NB4 (cell line): ENCODE results near the gene NDUFV1.
"Not testable (repeated sequence)": the region's sequence is repeated elsewhere in the genome, so short reads cannot be mapped to it uniquely, and the experiment has no call there.

Experiments
- DNase-seq: peaks from one replicate; pipeline ENCODE4 v3.0.0; 2010; ENCODE audit warnings: low read depth
- H3K4me3 ChIP-seq: one replicate; pipeline ENCODE4 v1.5.1; 2011; ENCODE audit warnings: mild to moderate bottlenecking, low read depth, low read length, moderate library complexity
- MYC ChIP-seq: IDR thresholded peaks from 2 replicates; pipeline ENCODE4 v1.6.1; 2011; ENCODE audit warnings: low read depth, low read length
- POLR2A ChIP-seq: IDR thresholded peaks from 2 replicates; pipeline ENCODE4 v1.6.1; 2011; ENCODE audit warnings: mild to moderate bottlenecking; ENCODE audit not compliant: insufficient read length; ENCODE audit errors: extremely low read depth
- TF ChIP-seq, protein P1 (sequence below): IDR thresholded peaks from 2 replicates; pipeline ENCODE4 v1.6.1; 2011; ENCODE audit warnings: low read depth, low read length
- TF ChIP-seq, protein P2 (sequence below): IDR thresholded peaks from one replicate; pipeline ENCODE4 v1.5.1; 2012; ENCODE audit warnings: low read depth, low read length

NDUFV1 gene

DNA sequence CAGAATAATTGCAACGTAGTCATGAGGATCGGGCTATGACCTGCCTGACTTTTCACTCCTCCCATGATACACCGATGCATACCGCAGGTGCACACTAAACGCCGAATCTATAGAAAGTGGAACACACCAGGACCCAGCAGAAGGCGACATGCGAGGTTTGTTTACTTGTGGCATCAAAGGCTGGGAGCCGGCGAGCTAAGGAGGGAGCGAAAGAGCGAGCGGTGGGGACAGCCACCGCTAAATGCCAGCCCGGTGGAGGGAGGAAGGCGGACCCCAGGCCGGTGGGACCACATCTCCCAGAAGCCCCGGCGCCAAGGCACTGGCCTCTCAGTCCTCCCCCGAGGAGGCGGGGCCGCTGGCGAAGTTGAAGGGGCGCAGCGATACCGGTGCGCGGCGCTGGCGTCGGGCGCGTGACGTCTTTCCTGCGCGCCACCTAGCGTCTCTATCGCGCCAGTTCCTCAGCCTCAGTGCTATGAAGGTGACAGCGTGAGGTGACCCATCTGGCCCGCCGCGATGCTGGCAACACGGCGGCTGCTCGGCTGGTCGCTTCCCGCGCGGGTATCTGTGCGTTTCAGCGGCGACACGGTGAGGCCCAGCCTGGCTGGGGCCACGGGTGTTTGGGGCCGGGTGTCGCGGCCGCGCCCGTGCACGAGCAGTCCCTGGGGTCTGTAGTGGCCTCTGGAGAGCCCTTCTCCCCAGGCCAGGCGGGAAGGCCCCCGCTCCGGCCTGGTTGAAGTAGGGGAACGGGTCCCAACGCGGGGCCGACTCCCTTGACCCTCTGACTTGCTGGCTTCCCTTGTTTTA, at the start of gene NDUFV1:
TSS of gene NDUFV1 (plus strand) at position 445 of the 804 bp plus-strand sequence. CDS start at position 514, 69 bp downstream.
- DNase-seq, result peak; percentile 97
- peak within 1 kb of the TSS; percentile 92 for H3K4me3 ChIP-seq
- TF ChIP-seq MYC, result peak; percentile 71
- TF ChIP-seq POLR2A, result peak; percentile 86
- TF ChIP-seq, protein P1, sequence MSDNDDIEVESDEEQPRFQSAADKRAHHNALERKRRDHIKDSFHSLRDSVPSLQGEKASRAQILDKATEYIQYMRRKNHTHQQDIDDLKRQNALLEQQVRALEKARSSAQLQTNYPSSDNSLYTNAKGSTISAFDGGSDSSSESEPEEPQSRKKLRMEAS, result peak; percentile 80
- TF ChIP-seq, protein P2, sequence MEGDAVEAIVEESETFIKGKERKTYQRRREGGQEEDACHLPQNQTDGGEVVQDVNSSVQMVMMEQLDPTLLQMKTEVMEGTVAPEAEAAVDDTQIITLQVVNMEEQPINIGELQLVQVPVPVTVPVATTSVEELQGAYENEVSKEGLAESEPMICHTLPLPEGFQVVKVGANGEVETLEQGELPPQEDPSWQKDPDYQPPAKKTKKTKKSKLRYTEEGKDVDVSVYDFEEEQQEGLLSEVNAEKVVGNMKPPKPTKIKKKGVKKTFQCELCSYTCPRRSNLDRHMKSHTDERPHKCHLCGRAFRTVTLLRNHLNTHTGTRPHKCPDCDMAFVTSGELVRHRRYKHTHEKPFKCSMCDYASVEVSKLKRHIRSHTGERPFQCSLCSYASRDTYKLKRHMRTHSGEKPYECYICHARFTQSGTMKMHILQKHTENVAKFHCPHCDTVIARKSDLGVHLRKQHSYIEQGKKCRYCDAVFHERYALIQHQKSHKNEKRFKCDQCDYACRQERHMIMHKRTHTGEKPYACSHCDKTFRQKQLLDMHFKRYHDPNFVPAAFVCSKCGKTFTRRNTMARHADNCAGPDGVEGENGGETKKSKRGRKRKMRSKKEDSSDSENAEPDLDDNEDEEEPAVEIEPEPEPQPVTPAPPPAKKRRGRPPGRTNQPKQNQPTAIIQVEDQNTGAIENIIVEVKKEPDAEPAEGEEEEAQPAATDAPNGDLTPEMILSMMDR, result peak; percentile 31

DNA sequence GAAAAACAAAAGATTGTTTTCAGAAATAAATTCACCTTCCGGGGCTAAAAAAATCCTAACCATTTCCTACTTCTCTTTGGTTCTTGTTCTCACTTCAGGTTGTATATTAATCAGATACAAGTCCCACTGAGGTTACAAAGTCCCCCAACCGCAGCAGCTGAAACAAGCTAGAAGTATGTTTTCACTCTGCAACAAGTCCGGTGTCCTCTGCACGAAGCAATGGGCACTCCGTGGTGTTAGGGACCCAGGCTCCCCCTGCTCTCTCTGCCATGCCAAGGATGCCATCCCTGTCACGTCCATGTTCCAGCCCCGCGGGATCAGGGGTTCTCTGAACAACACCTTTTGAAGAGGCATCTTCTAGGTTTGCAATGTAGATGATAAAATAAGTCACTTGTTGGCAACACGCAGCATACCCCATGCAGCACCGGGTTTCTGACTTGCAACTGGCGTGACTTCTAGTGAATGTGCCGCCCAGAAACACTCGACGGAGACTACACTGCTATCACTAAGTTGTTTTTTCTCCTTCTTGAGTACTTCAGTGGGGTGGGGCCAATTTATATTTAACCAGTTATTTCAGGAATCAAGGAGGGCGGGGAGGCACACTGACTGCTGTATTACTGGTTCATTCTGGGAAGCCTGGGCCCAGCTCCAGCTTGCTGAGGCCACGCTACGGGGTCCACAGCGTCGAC, 48.5 kb upstream of the NDUFV1 start:
- no peak for DNase-seq
- no peak overlapping the region for H3K4me3 ChIP-seq

DNA sequence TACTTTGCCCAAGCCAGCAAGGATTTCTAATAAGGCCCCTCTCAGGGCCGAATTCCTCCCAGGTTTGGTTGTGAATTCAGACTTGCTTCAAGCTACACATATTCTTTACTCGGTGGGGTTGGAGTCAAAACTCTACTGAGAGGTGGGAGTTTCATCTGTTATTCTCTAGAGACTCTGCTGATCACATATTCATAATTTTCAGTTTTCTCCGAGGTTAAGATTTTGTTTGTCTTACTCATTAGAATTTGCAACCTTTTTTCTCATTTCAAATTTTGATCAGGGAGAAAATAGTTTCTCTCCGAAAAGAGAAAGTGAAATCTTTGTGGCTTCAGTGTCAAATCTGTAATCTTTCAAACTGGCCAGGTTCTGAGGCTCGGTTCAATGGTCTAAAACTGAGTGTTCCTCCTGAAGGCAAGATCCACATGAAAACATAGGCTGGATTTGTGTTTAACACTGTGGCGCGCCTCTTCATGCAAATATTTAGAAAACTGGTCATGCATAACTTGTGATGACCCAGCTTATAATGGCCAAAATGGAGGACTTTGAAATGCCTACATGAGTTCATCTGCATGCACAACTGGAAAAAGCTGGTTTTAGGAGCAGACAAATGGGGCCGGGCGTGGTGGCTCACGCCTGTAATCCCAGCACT, 44.6 kb upstream of the NDUFV1 start:
- no peak for DNase-seq
- no peak overlapping the region for H3K4me3 ChIP-seq
- TF ChIP-seq, protein P2, result no peak
- TF ChIP-seq POLR2A (no peak), MYC (no peak)
- TF ChIP-seq, protein P1, result no peak

More for the DNA sequence above, 48.5 kb upstream of the NDUFV1 start:
- no peak for TF ChIP-seq MYC
- no peak for TF ChIP-seq POLR2A
- TF ChIP-seq, protein P1, result no peak
- TF ChIP-seq, protein P2, result no peak

DNA sequence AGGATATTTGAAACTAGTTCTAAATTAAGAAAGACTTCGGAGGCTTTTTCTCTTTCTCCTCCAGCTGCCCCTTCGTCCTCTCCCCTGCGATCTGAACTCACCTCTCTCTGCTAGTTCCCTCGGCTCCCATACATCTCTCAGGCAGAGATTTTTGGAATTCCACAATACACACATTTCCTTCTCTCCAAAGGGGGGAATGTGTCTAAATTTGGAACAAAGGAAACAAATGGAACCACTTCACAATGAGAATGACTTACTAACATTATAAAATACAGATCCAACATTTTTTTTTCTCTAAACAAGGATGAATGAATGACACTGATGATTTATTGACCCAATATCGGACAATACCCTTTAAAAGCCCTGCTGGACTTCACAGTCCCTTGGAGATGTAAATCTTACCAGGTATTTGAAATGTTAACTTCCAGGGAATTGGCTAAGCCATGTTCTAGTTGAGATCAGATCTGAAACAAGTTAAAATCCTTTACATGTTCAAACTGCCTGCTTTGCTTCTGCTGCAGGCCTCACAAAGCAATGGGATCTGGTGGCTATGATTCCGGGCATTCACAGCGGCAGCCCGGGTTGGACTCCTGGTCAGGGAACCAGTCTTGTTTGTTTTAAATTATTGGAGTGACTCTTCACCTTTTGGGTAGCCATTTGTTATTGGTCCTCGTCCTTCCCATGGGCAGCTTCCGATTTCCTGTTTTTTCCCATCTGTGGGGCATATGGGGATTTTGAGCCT, 43.6 kb upstream of the NDUFV1 start:
- no peak overlapping the region for H3K4me3 ChIP-seq
- TF ChIP-seq MYC (no peak), POLR2A (no peak)
- TF ChIP-seq, protein P1, result no peak
- TF ChIP-seq, protein P2, result no peak
- no peak for DNase-seq

DNA sequence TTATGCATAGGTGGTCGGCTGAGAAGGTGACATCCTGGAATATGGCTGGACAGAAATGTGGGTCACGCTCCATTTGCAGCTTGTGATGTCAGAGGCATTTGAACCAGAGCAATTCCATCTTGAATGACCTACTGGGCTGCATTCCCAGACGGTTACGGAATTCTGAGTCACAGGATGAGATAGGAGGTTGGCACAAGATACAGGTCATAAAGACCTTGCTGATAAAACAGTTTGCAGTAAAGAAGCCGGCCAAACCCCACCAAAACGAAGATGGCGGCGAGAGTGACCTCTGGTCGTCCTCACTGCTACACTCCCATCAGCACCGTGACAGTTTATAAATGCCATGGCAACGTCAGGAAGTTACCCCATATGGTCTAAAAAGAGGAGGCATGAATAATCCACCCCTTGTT, 43.0 kb upstream of the NDUFV1 start:
- H3K4me3 ChIP-seq, DNase-seq: not testable (repeated sequence)
